Measurements from ENCODE around the gene FOXB1. TPM values are rescaled to one million over a fixed set of nuclear protein-coding genes. Genes with fewer than 3 reads are reported as not detected.

FOXB1 gene
- total and polyA plus RNA-seq, 9 donors = 0.24 TPM; not detected in 8

GRCh38 chr15:60043744-60044435, 39.8 kb downstream of the FOXB1 start:
- Histone ChIP-seq H3K9me3 (no peaks in the 10 kb centered on the region), H3K4me3 (no peak overlapping the region), H3K27me3 (no peaks in the 10 kb centered on the region), H3K36me3 (no peaks in the 10 kb centered on the region), H3K27ac (no peak overlapping the region), H3K4me1 (ENCODE audit: insufficient read depth) (no peaks in the 10 kb centered on the region)
- TF ChIP-seq CTCF (IDR thresholded peaks at IDR 0.05) (no peak), EP300 (IDR thresholded peaks at IDR 0.05) (no peak), POLR2A (IDR thresholded peaks at IDR 0.05) (no peak)
- 85 to 86% (median 85%) methylated on average over 8 of the region's 8 CpGs for WGBS, 3 donors
- DNase-seq = no peak
- intact Hi-C loops (cut with DNase I) = no loop called here

- DNase-seq = no peak
- 37 to 48% (median 43%) methylated on average over 5 of the region's 5 CpGs for WGBS, 3 donors
- intact Hi-C loops (cut with DNase I) = no loop called here
- no peak for TF ChIP-seq CTCF (IDR thresholded peaks at IDR 0.05)
- Histone ChIP-seq H3K36me3 (no peaks in the 10 kb centered on the region), H3K27me3 (no peaks in the 10 kb centered on the region), H3K27ac (no peak overlapping the region), H3K4me3 (no peak overlapping the region), H3K9me3 (no peaks in the 10 kb centered on the region), H3K4me1 (ENCODE audit: insufficient read depth) (no peaks in the 10 kb centered on the region)
Measured at GRCh38 chr15:60044636-60045270, 40.6 kb downstream of the FOXB1 start.

GRCh38 chr15:60047701-60048100, 43.6 kb downstream of the FOXB1 start:
- TF ChIP-seq EP300 (IDR thresholded peaks at IDR 0.05) (no peak), CTCF (IDR thresholded peaks at IDR 0.05) (no peak), POLR2A (IDR thresholded peaks at IDR 0.05) (no peak)
- intact Hi-C loops (cut with DNase I) = no loop called here
- H3K9me3 ChIP-seq = no peaks in the 10 kb centered on the region
- no peak overlapping the region for H3K27ac ChIP-seq
- WGBS, 3 donors = 18 to 42% (median 30%) methylated on average over 1 of the region's 1 CpG
- H3K4me1 ChIP-seq (ENCODE audit: insufficient read depth) = no peaks in the 10 kb centered on the region
- no peak overlapping the region for H3K4me3 ChIP-seq
- H3K27me3 ChIP-seq = no peaks in the 10 kb centered on the region
- DNase-seq = no peak
- no peaks in the 10 kb centered on the region for H3K36me3 ChIP-seq

GRCh38 chr15:60049948-60050347, 45.8 kb downstream of the FOXB1 start:
- Histone ChIP-seq H3K4me1 (ENCODE audit: insufficient read depth) (no peaks in the 10 kb centered on the region), H3K4me3 (no peak overlapping the region), H3K9me3 (no peaks in the 10 kb centered on the region), H3K36me3 (no peaks in the 10 kb centered on the region), H3K27me3 (no peaks in the 10 kb centered on the region), H3K27ac (no peak overlapping the region)
- intact Hi-C loops (cut with DNase I) = no loop called here
- no peak for DNase-seq
- WGBS, 3 donors = 89 to 95% (median 93%) methylated on average over 1 of the region's 1 CpG
- no peak for TF ChIP-seq EP300 (IDR thresholded peaks at IDR 0.05)
- no peak for TF ChIP-seq CTCF (IDR thresholded peaks at IDR 0.05)
- TF ChIP-seq POLR2A (IDR thresholded peaks at IDR 0.05) = no peak
